ENCODE data around the gene CD22.

The CD22 gene

GRCh38 chr19:35315883-35316282 is 13.1 kb upstream of the CD22 start:
- DNase-seq = no peak

GRCh38 chr19:35316560-35316959 is 12.4 kb upstream of the CD22 start:
- peak; percentile 68 for DNase-seq

DNA sequence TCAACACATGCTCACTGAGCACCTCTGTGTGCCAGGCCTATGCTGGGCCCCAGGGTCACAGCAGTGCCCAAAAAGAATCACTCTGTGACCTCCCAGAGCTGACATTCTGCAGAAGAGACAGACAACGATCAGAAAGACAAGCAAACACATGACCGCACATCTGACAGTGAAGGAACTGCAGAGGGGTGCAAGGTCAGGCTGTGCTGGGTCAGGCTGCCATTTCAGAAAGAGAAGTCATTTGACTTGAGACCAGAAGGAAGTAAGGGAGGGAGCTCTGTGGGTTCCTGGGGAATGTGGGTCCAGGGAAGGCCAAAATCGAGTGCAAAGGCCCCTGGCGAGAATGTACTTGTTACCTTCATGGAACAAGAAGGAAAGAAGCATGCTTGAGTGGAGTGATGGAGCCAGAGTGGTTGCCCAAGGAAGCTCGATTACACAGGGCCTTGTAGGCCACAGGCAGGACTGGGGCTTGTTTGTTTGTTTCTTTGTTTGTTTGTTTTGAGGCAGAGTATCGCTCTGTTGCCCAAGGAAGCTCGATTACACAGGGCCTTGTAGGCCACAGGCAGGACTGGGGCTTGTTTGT is 11.4 kb upstream of the CD22 start:
- peak; percentile 3 for DNase-seq

DNA sequence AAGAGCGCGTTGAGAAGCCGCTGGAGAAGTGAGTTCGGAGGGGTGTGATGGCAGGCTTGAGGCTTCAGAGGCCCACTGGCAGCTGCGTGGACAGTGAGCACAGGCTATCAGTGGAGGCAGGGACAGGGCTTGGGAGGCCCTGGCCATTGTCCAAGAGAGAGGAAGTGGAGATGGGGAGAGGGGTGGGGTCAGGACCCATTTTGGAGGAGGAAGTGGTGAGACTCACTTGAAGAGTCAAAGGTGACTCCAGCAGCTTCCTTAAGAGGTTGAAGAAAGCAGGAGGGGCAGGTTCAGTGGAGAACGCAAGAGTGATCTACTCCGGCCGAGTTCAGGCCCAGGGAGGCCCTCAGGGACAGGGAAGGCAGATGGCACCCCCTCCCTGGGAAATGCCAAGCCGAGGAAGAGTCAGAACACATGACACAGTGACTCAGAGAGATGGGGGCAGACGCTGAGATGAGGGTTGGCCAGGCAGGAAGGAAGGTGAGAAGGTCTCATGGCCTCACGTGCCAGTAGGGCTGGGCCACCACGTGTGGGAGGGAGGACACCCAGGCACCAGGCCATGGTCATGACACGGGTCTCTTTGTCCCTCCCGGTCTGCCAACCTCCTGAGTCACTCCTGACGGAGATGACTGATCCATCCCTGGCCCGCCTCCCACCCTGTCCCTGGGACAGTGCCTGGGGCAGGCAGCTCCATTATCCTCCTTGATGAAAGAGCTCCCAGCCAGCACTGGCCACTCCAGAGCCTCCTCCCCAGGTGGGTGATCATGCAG is 10.1 kb upstream of the CD22 start:
- DNase-seq = no peak

DNA sequence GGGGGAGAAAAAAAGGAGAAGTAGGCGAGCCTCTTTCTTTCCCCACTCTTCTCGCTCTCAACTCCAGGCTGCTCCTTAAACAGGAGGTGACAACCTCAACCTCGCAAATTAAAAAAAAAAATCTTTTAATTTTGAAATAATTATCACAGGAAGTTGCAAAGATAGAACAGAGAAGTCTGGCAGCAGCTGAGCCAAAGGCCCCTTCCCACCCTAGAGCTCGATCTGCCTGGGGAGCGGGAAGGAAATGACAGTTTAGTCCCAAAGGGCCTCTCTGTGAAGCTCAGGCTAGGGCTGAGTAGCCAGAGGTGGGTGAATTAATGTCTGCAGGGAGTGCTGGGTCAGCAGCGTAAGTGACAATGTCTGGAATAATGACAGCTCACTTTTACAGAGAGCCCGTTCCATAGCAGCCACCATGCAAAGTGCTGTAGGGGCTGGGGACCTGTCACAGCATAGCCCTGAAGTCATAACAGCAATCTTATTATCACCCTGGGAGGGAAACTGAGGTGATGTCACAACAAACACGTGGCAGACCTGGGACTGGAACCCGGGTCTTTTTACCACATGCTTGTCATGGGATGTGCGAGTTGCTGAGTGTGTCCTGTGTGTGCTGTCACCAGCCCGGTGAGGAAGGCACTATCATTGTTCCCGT is 8.8 kb upstream of the CD22 start:
- no peak for DNase-seq

- no peak for DNase-seq
These were observed 7.7 kb upstream of the CD22 start for GRCh38 chr19:35321291-35321690.

- DNase-seq = no peak
These were observed 7.0 kb upstream of the CD22 start for GRCh38 chr19:35322014-35322413.

GRCh38 chr19:35327642-35328041 is 1.3 kb upstream of the CD22 start:
- no peak for DNase-seq

GRCh38 chr19:35329323-35329722 is 336 bp downstream of the CD22 start:
- DNase-seq = no peak

DNA sequence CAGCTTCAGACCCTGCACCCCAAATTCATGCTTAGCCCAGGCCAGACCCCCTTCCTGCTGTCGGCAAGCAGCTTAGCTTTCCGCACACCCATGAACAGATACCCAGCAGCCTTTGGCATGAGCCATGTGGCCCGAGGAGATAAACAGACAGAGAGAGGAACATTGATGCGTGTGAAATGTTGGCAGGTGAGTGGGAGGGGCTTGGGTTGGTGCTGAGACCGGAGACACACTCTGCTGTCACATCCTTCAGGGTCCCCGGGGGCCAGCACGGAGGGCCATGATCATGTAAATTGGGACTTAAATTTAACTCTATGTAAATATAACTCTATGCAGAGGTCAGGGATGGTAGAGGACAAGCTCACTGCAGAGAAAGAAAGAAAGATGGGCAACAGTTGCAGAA is 1.5 kb downstream of the CD22 start:
- no peak for DNase-seq

- no peak for DNase-seq
These were observed 2.7 kb downstream of the CD22 start for GRCh38 chr19:35331551-35332214.

DNA sequence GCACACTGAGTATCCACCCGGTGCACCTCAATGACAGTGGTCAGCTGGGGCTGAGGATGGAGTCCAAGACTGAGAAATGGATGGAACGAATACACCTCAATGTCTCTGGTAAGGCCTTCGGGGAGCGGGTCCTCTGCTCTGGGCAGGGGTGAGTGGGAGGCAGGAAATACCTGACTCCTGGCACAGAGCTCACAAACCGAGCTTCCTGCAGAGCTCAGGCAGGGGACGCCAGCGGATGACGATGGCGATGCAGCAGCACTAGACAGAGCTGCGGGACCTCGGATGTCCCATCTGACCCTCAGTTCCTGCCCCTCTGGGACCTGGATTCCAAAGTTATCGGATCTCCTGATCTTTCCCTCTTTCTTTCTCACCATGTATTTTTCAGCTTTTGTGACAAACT is 3.8 kb downstream of the CD22 start:
- no peak for DNase-seq

- DNase-seq = no peak
These were observed 5.3 kb downstream of the CD22 start for GRCh38 chr19:35334144-35334753.

- no peak for DNase-seq
These were observed 7.4 kb downstream of the CD22 start for GRCh38 chr19:35336166-35336955.

GRCh38 chr19:35337097-35337983 is 8.4 kb downstream of the CD22 start:
- DNase-seq = no peak

GRCh38 chr19:35337984-35338296 is 9.0 kb downstream of the CD22 start:
- no peak for DNase-seq

GRCh38 chr19:35340431-35340830 is 11.4 kb downstream of the CD22 start:
- no peak for DNase-seq

- DNase-seq = no peak
These were observed 12.0 kb downstream of the CD22 start for GRCh38 chr19:35341006-35341405.

- DNase-seq = no peak
These were observed 12.7 kb downstream of the CD22 start for GRCh38 chr19:35341565-35342225.

DNA sequence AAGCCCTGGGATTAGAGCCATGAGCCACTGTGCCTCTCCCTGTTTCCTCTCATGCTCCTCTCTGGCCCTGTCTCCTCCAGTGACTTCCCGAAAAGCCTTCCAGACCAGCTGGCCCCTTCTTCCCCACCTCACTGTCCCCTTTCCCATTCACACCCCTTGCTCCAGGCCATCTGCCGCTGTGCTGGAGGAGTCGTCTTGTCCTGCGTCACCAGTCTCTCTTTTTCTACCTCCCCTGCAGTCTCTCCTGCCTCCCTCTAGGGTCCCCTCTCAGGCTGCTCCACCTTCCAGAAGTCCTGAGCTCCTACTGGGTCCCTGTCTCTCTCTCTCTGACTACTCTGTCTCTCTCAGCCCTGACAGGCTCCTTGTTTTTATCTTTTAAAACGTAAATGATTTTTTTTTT is 13.4 kb downstream of the CD22 start:
- no peak for DNase-seq

GRCh38 chr19:35344511-35345031 is 15.6 kb downstream of the CD22 start:
- no peak for DNase-seq

Data from DMS79 treated with DMSO at 0.1 percent for 48 hours (cell line).